Measurements from ENCODE around the gene LAMP5. TPM values are rescaled to one million over a fixed set of nuclear protein-coding genes. Genes with fewer than 3 reads are reported as not detected.

LAMP5 gene
- total and polyA plus RNA-seq, 2 experiments from 2014 or later = 0.89 to 1.9 TPM

DNA sequence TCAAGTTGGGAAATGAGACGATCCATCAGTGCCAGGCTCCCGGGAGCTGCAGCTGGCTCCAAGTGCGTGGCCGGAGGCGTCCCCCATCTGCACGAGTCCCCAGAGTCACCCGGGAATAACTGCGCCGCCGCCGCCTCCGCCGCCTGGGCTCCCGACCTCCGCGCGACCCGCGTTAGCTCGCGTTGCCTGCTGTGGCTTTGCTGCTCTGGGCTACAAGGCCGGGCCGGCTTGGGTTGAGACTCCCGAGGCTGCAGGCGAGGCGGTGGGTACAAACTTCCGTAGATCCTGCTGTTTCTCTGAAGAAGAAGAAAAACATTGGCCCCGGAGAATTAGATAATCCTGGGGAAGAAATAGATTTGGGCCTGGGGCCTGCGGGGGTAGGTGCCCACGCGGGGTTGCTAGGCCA lies 7.4 kb upstream of the LAMP5 start:
- Histone ChIP-seq H3K27ac (no peak overlapping the region), H3K9me3 (ENCODE audit: low read depth) (no peaks in the 10 kb centered on the region), H3K36me3 (no peaks in the 10 kb centered on the region), H3K4me1 (ENCODE audit: low read depth) (no peaks in the 10 kb centered on the region), H3K4me3 (no peak overlapping the region), H3K27me3 (peaks cover 91% of the 10 kb centered on the region)
- TF ChIP-seq, protein P1, sequence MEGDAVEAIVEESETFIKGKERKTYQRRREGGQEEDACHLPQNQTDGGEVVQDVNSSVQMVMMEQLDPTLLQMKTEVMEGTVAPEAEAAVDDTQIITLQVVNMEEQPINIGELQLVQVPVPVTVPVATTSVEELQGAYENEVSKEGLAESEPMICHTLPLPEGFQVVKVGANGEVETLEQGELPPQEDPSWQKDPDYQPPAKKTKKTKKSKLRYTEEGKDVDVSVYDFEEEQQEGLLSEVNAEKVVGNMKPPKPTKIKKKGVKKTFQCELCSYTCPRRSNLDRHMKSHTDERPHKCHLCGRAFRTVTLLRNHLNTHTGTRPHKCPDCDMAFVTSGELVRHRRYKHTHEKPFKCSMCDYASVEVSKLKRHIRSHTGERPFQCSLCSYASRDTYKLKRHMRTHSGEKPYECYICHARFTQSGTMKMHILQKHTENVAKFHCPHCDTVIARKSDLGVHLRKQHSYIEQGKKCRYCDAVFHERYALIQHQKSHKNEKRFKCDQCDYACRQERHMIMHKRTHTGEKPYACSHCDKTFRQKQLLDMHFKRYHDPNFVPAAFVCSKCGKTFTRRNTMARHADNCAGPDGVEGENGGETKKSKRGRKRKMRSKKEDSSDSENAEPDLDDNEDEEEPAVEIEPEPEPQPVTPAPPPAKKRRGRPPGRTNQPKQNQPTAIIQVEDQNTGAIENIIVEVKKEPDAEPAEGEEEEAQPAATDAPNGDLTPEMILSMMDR (IDR thresholded peaks at IDR 0.05; ENCODE audit: low read depth, low read length) = no peak
- no peak for DNase-seq (ENCODE audit: low read depth in 1 of 2, low spot score in 1 of 2)

DNA sequence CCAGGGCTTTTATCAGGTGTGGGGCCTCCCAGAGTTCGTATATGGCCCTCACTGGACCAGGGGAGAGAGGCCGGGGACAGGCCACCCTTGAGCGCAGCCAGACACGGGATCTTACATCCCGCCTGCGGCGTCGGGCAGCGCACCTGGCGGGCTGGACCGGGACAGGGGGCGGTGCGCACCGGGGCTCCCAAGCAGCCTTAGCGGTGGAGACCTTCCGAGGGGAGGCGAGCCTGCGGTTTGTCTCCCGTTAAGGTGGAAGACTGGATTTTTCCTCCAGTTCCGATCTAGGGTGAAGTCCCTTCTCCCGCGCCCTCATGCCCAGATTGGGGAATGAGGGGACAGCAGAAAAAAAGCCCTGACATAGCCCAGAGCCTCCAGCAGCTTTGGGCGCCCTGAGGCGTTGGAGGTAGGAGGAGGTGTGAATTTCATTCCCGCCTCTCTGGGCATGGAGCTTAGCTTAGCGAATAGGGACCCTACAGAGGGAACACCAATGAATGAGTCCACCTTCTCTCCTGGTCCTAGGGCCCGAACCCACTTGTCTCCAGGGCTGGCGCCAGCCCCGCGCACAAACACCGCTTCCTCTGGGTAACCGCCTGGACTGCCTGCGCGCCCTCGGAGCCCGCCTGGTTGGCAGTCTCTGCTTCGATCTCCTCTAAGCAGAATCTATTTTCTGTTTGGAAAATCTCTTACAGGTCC lies 6.7 kb upstream of the LAMP5 start:
- no peak for DNase-seq (ENCODE audit: low read depth in 1 of 2, low spot score in 1 of 2)
- peaks cover 92% of the 10 kb centered on the region for H3K27me3 ChIP-seq
- H3K36me3 ChIP-seq = no peaks in the 10 kb centered on the region
- H3K4me3 ChIP-seq = no peak overlapping the region
- no peaks in the 10 kb centered on the region for H3K4me1 ChIP-seq (ENCODE audit: low read depth)
- no peaks in the 10 kb centered on the region for H3K9me3 ChIP-seq (ENCODE audit: low read depth)
- no peak overlapping the region for H3K27ac ChIP-seq
- TF ChIP-seq, protein P1 (IDR thresholded peaks at IDR 0.05; ENCODE audit: low read depth, low read length) = no peak

DNA sequence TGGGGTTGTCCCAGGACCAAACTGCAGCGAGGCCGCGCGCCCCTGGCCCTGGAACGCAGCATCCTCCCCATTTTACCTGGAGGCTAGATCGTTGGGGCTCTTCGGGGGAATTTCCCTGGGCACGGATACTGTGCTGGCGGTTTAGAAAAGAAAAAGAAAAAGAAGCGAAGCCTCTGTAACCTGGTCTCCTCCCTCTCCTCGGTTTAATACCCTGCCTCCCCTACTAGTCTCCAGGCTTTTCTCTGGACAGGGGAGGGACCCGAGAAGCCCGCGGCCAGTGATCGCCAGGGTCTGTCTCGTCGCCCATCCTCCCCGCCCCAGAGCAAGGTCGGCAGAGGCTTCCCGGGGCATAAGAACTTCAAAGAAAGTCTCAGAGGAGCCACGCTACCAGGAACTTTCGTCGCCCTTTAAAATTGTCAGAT lies 6.1 kb upstream of the LAMP5 start:
- Histone ChIP-seq H3K9me3 (ENCODE audit: low read depth) (no peaks in the 10 kb centered on the region), H3K27ac (no peak overlapping the region), H3K36me3 (no peaks in the 10 kb centered on the region), H3K4me3 (no peak overlapping the region), H3K27me3 (peaks cover 92% of the 10 kb centered on the region), H3K4me1 (ENCODE audit: low read depth) (no peaks in the 10 kb centered on the region)
- DNase-seq (ENCODE audit: low read depth in 1 of 2, low spot score in 1 of 2) = no peak
- TF ChIP-seq, protein P1 (IDR thresholded peaks at IDR 0.05; ENCODE audit: low read depth, low read length) = no peak

DNA sequence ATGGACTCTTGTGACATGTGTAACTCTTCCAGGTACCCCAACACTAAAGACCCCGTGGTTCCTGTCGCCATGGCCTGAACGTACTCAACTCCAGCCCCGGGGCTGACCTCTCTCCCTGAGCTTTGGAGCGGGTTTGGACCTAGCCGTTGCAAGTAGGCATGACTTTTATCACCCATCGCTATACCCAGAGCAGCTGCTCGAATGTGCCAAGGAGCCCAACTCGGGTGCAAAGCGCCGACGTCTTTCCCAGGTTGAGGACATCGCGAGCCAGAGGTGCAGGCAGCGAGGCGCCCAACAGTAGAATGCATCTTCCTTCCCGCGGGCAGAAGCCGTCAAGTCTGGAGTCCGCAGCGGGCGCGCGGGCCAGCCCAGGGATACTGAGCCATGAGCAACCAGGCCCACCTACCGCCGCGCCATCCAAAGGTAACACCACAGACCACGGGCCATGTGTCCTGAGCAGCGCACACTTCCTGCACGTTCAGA lies 5.7 kb upstream of the LAMP5 start:
- H3K9me3 ChIP-seq (ENCODE audit: low read depth) = no peaks in the 10 kb centered on the region
- no peaks in the 10 kb centered on the region for H3K4me1 ChIP-seq (ENCODE audit: low read depth)
- H3K4me3 ChIP-seq = no peak overlapping the region
- TF ChIP-seq, protein P1 (IDR thresholded peaks at IDR 0.05; ENCODE audit: low read depth, low read length) = no peak
- no peak for DNase-seq (ENCODE audit: low read depth in 1 of 2, low spot score in 1 of 2)
- H3K36me3 ChIP-seq = no peaks in the 10 kb centered on the region
- peaks cover 94% of the 10 kb centered on the region for H3K27me3 ChIP-seq
- H3K27ac ChIP-seq = no peak overlapping the region

DNA sequence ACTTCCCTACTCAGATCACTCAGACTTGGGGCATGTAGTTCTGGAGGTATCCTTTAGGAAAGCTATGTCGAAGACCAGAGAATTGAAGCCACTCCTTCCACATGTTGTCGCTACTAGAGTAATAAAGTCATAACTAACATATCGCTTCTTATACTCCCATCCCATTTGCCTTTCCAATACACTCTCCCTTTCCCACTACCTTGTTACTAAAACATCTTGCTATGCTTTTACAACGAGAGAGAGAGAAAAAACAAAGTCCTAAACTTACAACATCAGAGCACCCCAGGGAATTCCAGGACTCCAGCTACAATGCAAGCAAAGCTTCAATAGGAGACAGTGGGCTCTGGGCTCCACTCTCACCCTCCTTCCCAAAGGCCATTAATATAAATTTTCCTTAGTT lies 5.1 kb upstream of the LAMP5 start:
- Histone ChIP-seq H3K27ac (no peak overlapping the region), H3K27me3 (peaks cover 98% of the 10 kb centered on the region), H3K4me1 (ENCODE audit: low read depth) (no peaks in the 10 kb centered on the region), H3K9me3 (ENCODE audit: low read depth) (no peaks in the 10 kb centered on the region), H3K4me3 (no peak overlapping the region), H3K36me3 (no peaks in the 10 kb centered on the region)
- TF ChIP-seq, protein P1 (IDR thresholded peaks at IDR 0.05; ENCODE audit: low read depth, low read length) = no peak
- DNase-seq (ENCODE audit: low read depth in 1 of 2, low spot score in 1 of 2) = no peak

Measured in cardiac muscle cell (in vitro differentiated cells and primary cell).